Central memory CD8-positive, alpha-beta T cell (primary cell): ENCODE results near the gene SUMF1.

Source experiments
- ATAC-seq: fragments of 150-1000 bp; cut with Tn5 transposase; replicated peaks from 2 replicates; pipeline ENCODE4 v1.10.0; 2022; ENCODE audit warnings: mild to moderate bottlenecking, moderate FRiP score, moderate number of reproducible peaks; ENCODE audit not compliant: poor library complexity, severe bottlenecking; ENCODE audit errors: extremely low read depth
- DNase-seq, 2 donors: peaks; one replicate each; pipeline ENCODE4 v3.0.0; 2021; ENCODE audit warnings: low spot score in 2 of 2
- H3K27ac Mint-ChIP-seq: one replicate; pipeline ENCODE4 v1.8.0; 2022; ENCODE audit warnings: low read depth, mild to moderate bottlenecking, moderate library complexity, mixed read lengths
- H3K27me3 Mint-ChIP-seq: one replicate; pipeline ENCODE4 v1.8.0; 2022; ENCODE audit warnings: mixed read lengths
- H3K36me3 Mint-ChIP-seq: one replicate; pipeline ENCODE4 v1.8.0; 2022; ENCODE audit warnings: mild to moderate bottlenecking, moderate library complexity, mixed read lengths; ENCODE audit not compliant: insufficient read depth
- H3K4me1 Mint-ChIP-seq: one replicate; pipeline ENCODE4 v1.8.0; 2022; ENCODE audit warnings: mixed read lengths
- H3K4me3 Mint-ChIP-seq: one replicate; pipeline ENCODE4 v1.8.0; 2022; ENCODE audit warnings: mild to moderate bottlenecking, moderate library complexity, mixed read lengths
- H3K9me3 Mint-ChIP-seq: one replicate; pipeline ENCODE4 v1.8.0; 2022; ENCODE audit warnings: mixed read lengths

Gene SUMF1

DNA sequence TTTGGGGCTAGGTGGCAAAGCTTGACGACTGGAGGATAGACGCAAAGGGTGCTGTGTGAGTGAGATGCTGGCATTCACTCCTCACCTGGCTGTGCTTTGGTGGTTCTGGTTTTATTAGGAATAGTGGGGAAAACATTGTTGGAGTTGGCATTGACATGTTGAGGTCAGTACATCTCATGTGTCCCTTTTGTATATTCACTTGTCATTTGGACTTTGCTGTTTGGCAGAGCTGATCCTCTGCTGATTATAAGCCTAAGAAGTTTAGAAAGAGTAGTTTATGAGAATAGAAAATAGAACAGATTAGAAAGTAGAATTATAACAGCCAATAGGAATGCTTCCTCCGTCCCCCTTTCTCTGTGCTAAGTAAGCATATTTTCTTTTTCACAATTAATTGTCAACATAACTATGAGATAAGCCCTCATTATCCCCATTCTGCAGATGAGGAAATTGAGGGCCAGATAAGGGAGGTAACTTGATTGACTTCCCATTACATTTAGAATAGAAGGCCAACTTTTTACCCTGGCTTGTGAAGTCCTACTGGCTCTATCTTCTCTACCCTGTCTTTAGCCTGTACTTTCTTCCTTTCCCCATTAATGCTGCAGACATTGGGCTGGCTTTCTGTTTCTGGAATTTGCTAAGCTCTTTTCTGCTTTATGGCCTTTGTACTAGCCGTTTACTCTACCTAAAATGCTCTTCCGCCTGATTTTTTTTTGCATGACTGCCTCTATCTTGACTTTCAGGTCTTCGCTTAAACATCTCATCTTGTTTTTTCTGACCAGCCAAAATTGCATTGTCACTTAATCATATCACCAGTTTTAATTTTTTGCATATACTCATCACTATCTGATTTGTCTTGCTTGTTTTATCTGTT, 38.9 kb upstream of the SUMF1 start:
- DNase-seq (no peak), ATAC-seq (no peak)
- Mint-ChIP-seq H3K27ac (peak overlapping the region; percentile 12), H3K4me1 (peaks cover 54% of the 10 kb centered on the region), H3K9me3 (no peaks in the 10 kb centered on the region), H3K4me3 (peak overlapping the region; percentile 25), H3K36me3 (peaks cover 9% of the 10 kb centered on the region), H3K27me3 (no peaks in the 10 kb centered on the region)

DNA sequence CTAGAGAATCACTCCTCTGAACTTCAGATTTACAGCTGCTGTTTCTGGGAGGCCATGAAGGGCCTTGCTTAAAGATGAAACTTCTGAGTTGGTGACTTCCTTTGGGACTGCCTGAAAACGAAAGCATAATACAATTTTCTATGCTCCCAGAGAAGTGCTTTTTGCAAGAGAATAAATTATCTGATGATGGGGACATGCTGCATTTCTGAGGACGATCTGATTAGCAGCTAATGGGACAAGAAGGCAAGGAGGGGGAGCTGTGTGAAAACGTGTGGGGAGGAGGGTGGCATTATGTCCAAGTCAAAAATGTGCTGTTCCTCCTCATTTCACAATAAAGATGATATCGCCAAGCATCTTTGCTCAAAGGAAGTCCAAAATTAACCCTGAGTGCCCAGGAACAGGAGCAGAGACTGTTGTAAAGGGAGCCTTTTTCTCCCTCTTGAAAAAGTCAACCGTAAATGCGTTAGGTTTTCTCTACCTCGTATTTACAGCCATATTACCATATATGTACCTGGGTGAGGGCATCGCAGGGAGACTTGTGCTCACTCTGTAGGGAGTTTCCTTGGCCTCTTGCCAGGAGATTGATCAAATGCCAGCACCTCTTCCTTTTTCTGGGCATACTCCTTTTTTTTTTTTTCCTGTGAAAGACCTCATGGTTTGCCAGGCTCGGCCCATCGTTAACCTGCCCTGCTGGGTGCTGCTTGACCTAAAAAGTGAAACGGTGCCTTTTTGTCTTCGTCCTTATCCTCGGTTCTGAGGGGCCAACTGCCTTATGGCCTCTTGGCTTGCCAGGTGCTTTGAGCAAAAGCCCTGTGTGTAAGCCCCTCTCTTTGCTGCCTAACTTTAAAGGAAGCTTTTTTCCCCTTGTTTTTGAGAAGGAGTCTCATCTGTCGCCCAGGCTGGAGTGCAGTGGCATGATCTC, 37.5 kb upstream of the SUMF1 start:
- Mint-ChIP-seq H3K36me3 (peaks cover 9% of the 10 kb centered on the region), H3K4me3 (peak overlapping the region; percentile 80), H3K4me1 (peaks cover 40% of the 10 kb centered on the region), H3K27me3 (no peaks in the 10 kb centered on the region), H3K9me3 (no peaks in the 10 kb centered on the region), H3K27ac (peak overlapping the region; percentile 83)
- ATAC-seq (peak; percentile 62), DNase-seq (peak in 1 of 2 donors; percentile 15)

DNA sequence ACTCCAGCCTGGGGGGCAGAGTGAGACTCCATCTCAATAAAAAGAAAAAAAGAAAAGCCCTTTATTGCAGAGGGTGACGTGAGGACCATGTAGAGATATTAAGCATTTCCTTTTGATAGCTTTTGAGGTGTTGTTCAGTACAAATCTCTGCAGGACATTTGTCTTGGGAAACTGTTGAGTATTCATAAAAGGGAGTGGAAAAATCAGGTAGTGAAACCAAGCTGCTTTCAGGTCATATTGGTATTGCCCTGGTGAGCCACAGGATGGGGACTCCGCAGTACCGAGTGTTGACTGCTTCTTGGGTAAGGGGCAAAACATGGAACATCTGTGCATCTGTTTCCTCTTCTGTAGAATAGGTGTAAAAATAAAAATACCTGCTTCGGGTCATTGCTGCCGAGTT, 36.0 kb upstream of the SUMF1 start:
- no peak overlapping the region for H3K27ac Mint-ChIP-seq
- no peak for DNase-seq
- peak; percentile 40 for ATAC-seq
- peaks cover 12% of the 10 kb centered on the region for H3K36me3 Mint-ChIP-seq
- H3K27me3 Mint-ChIP-seq, result no peaks in the 10 kb centered on the region
- peaks cover 43% of the 10 kb centered on the region for H3K4me1 Mint-ChIP-seq
- no peak overlapping the region for H3K4me3 Mint-ChIP-seq
- H3K9me3 Mint-ChIP-seq, result no peaks in the 10 kb centered on the region

DNA sequence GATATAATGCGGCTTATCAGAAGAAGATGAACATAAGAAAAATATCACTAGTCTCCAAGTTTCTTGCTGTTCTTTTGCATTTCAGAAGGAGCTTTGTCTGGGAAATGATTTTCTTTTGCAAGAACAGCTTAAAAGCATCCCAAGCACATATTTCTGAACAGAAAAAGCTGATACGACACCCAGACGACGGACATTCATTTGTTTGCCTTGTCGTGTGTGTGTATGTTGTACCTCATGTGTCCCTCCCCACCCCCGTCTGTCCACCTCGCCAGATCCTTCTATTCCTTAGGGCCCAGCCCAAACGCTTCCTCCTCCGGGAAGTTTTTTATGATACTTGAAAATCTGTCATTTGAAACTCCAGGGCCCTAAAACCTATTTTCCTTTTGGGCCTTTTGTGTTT, 34.9 kb upstream of the SUMF1 start:
- no peaks in the 10 kb centered on the region for H3K27me3 Mint-ChIP-seq

DNA sequence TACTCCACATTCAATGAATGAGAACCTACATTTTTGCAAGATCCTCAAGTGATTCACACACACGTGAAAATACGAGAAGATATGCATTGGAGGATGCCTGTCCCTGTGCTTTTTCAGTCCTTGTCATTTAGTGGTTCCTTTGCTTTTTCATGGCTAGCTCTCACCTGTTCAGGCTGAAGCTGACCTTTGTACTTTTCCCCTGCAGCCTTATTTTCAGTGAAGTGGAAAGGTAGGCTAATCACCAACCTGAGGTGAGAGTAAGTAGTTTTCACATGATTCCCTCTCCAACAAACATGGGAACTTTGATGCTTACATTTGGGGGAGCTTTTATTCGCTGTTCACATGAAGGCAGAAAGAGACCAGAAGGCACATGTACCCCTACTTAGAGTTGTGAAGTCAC, 34.4 kb upstream of the SUMF1 start:
- ATAC-seq, result no peak
- no peak overlapping the region for H3K4me3 Mint-ChIP-seq
- no peaks in the 10 kb centered on the region for H3K9me3 Mint-ChIP-seq
- no peak for DNase-seq
- peaks cover 42% of the 10 kb centered on the region for H3K4me1 Mint-ChIP-seq
- H3K36me3 Mint-ChIP-seq, result peaks cover 12% of the 10 kb centered on the region
- H3K27me3 Mint-ChIP-seq, result no peaks in the 10 kb centered on the region
- no peak overlapping the region for H3K27ac Mint-ChIP-seq

More for the DNA sequence above, 34.9 kb upstream of the SUMF1 start:
- H3K9me3 Mint-ChIP-seq, result no peaks in the 10 kb centered on the region
- no peak overlapping the region for H3K27ac Mint-ChIP-seq
- ATAC-seq, result no peak
- DNase-seq, result no peak
- H3K4me1 Mint-ChIP-seq, result peaks cover 39% of the 10 kb centered on the region
- H3K36me3 Mint-ChIP-seq, result peaks cover 12% of the 10 kb centered on the region
- no peak overlapping the region for H3K4me3 Mint-ChIP-seq

DNA sequence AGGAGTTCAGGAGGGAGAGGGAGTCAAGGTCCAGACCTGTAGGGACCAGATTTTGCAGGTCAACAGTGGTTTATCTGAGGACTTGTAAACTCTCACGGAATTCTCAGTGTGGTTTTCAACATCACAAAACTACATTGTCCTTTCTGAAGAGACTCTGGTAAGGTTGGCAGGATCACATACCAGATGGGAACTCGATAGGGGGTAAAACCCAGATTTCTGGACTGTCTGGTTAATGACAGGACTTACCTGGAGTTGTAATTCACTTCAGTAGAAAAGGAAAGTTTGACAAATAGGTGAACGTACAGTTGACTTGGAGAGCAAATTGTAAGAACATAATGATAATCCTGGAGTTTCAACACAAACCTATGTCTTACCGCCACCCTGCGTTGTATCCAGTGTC, 31.4 kb upstream of the SUMF1 start:
- DNase-seq (no peak), ATAC-seq (no peak)
- Mint-ChIP-seq H3K27ac (no peak overlapping the region), H3K9me3 (no peaks in the 10 kb centered on the region), H3K36me3 (peaks cover 25% of the 10 kb centered on the region), H3K4me1 (peaks cover 46% of the 10 kb centered on the region), H3K4me3 (no peak overlapping the region), H3K27me3 (no peaks in the 10 kb centered on the region)

DNA sequence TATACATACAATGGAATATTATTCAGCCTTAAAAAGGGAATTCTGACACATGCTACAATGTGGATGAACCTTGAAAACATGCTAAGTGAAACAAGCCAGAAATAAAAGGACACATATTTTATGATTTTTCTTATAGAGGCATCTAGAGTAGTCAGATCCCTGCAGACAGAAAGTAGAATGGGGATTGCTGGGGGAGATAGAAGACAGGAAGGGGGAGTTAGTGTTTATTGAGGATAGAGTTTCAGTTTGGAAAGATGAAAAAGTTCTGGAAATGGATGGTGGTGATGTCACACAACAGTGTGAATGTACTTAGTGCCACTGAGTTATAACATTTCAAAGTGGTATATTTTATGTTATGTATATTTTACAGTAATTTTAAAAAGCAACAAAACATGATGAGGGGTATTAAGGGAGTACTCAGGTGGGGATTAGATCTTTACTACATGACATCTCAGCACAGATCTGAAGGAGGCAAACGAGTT, 30.8 kb upstream of the SUMF1 start:
- peaks cover 31% of the 10 kb centered on the region for H3K36me3 Mint-ChIP-seq

DNA sequence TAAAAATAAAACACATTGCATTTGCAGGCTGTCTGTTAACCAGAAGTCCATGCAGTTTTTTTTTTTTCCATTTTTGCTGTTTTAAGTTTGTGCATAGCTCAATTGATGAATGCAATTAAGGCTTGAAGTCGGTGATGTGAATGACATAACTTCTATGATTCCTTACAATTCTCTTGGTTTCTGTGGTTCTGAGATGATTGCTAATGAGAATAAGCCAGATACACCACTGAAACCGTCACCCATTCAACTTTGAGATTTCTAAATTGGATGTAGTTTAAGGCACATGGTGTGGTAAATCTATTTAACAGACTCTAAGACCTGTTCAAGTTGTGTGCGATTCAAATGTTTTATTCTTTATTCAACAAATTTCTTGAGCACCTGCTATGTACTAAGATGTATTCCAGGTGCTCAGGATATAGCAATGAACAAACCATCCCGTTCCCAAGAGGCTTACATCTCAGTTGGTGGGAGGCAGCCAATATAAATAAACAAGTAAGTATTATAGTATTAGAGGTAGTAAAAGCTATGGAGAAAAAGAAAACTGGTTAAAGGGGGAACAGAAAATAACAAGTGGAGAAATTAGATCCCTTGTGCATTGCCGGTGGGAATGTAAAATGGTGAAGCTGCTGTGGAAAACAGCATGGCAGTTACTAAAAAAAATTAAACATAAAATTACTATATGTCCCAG, 30.1 kb upstream of the SUMF1 start:
- H3K27ac Mint-ChIP-seq, result peak overlapping the region; percentile 44
- no peak for DNase-seq
- no peak for ATAC-seq
- H3K36me3 Mint-ChIP-seq, result peaks cover 35% of the 10 kb centered on the region
- no peaks in the 10 kb centered on the region for H3K27me3 Mint-ChIP-seq
- H3K4me3 Mint-ChIP-seq, result no peak overlapping the region
- no peaks in the 10 kb centered on the region for H3K9me3 Mint-ChIP-seq
- H3K4me1 Mint-ChIP-seq, result peaks cover 47% of the 10 kb centered on the region

More for the DNA sequence above, 30.8 kb upstream of the SUMF1 start:
- Mint-ChIP-seq H3K27ac (no peak overlapping the region), H3K27me3 (no peaks in the 10 kb centered on the region), H3K4me3 (no peak overlapping the region), H3K4me1 (peaks cover 47% of the 10 kb centered on the region), H3K9me3 (no peaks in the 10 kb centered on the region)
- DNase-seq, result no peak
- no peak for ATAC-seq

DNA sequence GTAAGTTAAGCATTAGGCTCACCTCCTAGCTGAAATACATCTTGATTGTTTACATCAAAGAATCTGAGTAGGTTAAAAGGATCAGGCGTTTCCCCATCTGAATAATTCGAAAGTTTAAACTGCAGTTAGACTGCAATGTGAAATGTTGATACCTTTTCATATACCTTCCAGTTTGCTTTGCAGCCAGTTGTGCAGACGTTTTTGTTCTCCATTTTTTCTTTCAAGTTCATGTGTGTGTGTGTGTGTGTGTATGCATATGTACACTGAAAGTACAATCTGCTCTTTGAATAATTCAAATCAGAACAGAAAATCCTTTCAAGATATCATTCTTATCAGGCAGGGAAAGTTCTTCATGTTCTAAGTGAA, 29.0 kb upstream of the SUMF1 start:
- ATAC-seq, result no peak
- H3K4me3 Mint-ChIP-seq, result peak overlapping the region; percentile 95
- no peak for DNase-seq
- H3K27ac Mint-ChIP-seq, result peak overlapping the region; percentile 92
- no peaks in the 10 kb centered on the region for H3K27me3 Mint-ChIP-seq
- H3K4me1 Mint-ChIP-seq, result peaks cover 47% of the 10 kb centered on the region
- no peaks in the 10 kb centered on the region for H3K9me3 Mint-ChIP-seq
- H3K36me3 Mint-ChIP-seq, result peaks cover 29% of the 10 kb centered on the region

DNA sequence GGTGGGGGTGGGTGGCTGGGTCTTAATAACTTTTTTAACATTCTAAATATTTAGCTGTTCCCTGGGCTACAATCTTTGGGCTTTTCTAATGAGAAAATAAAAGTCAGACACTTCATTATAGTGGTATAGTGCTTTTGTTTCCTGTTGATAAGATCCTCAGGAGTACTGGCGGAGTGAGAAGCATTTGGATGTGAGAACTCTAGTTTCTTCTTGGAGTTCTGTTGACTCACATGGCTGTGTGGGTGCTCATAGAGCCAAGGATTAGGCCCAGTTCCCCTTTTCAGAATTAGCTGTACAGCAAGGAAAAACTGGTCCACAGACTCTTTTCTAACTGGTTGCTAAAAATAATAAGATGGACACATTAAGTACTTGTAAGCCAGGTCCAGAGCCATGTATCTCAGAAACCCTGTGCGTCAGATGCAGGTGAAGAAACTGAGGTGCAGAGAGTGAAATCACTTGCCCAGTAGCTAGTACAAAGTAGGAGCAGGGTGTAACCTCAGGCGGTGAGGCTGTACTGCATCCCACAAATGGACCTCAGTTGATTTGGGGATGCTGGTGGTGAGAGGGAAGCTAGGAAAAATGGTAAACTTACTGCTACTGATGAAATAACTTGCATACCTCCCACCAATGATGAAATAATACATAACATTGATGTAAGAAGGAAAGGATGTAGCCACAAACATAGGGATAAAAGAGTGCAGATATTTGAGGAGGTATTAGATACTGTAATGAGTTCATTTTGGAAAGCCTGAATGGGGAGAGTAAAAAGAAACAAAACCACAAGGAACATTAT, 28.4 kb upstream of the SUMF1 start:
- Mint-ChIP-seq H3K27ac (peak overlapping the region; percentile 92), H3K27me3 (no peaks in the 10 kb centered on the region), H3K4me3 (peak overlapping the region; percentile 95), H3K4me1 (peaks cover 47% of the 10 kb centered on the region), H3K9me3 (no peaks in the 10 kb centered on the region), H3K36me3 (peaks cover 29% of the 10 kb centered on the region)
- DNase-seq (no peak), ATAC-seq (no peak)

DNA sequence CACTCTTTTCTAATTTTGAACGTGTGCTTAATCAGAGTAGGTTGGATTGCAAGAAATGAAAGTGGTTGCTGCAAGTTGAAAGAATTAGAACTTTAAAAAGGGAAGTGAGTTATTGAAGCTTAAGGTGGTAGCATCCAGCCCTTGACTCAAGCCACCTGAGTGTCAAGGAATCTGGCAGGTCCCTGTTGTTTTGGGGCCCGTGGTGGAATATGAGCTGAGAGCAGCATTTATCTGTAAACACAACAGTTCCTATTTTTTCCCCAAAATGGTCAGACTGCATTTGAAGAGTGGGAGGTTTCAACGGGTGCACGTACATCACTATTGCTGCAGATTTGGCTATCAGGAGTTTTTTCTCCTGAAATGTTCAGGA, 27.8 kb upstream of the SUMF1 start:
- Mint-ChIP-seq H3K9me3 (no peaks in the 10 kb centered on the region), H3K4me3 (peak overlapping the region; percentile 95), H3K27ac (peak overlapping the region; percentile 92), H3K4me1 (peaks cover 47% of the 10 kb centered on the region), H3K27me3 (no peaks in the 10 kb centered on the region), H3K36me3 (peaks cover 27% of the 10 kb centered on the region)
- no peak for DNase-seq
- ATAC-seq, result no peak
